ENCODE data around the gene RAP1GAP2. TPM values are rescaled to one million over a fixed set of nuclear protein-coding genes. Genes with fewer than 3 reads are reported as not detected.

Gene RAP1GAP2
- total and polyA plus RNA-seq, 2 of the 8 experiments (the other 6 are each of a cell fraction or from before 2014, with no cell fraction given) = 24.0 to 63.8 TPM

GRCh38 chr17:2783310-2784030 is 12.8 kb upstream of the RAP1GAP2 start:
- ChIA-PET CTCF (ENCODE audit: partially characterized antibody) (interaction anchor here (0.6 to 2.3 kb wide), 11 partner anchors 8 to 954 kb away, joined by 3 to 6 read pairs (median 4); no protein-coding TSS in a partner anchor), POLR2A (ENCODE audit: partially characterized antibody) (interaction anchor here (1.4 kb wide), 1 partner anchor 62 kb away, joined by 3 read pairs; no protein-coding TSS in a partner anchor)
- H4K91ac ChIP-seq (replicated peaks; ENCODE audit: insufficient read length, low read length) = no peak overlapping the region
- 0 out of 2 replicates have a peak, but pooled peaks cover under 1% of the 10 kb centered on the region for H3K23me2 ChIP-seq (ENCODE audit: low read depth, low read length)
- no peaks in the 10 kb centered on the region; a peak in 1 of 7 replicates for H3K4me1 ChIP-seq (replicated peaks in 1 of 4; ENCODE audit: control insufficient read depth in 3 of 4, insufficient read depth in 4 of 4, low read length in 3 of 4)
- no peak overlapping the region for H3K23ac ChIP-seq (ENCODE audit: insufficient read length)
- H3K79me1 ChIP-seq (ENCODE audit: low read depth, low read length) = no peaks in the 10 kb centered on the region; the same call in 1 of the 2 replicates
- 89% methylated on average over 4 of the region's 4 CpGs; no CpG with 5 or more reads in 1 of the 2 experiments for WGBS, 2 experiments (ENCODE audit: extremely low coverage in 1 of 2, insufficient coverage in 1 of 2, insufficient read length in 1 of 2, insufficient replicate concordance in 2 of 2, low coverage in 1 of 2, low lambda C conversion rate in 2 of 2, missing lambda C conversion rate in 1 of 2)
- no peak overlapping the region for H2BK15ac ChIP-seq (ENCODE audit: low read length)
- no peaks in the 10 kb centered on the region for H3K36me3 ChIP-seq (ENCODE audit: control insufficient read depth in 2 of 4, insufficient read depth in 4 of 4, low read length in 3 of 4)
- H3K9me3 ChIP-seq (ENCODE audit: insufficient read depth in 2 of 2, low read depth in 1 of 2, low read length in 1 of 2) = no peaks in the 10 kb centered on the region
- H2BK20ac ChIP-seq (ENCODE audit: low read length) = no peak overlapping the region
- H2AFZ ChIP-seq (ENCODE audit: low read length) = no peak overlapping the region
- no peak for DNase-seq (ENCODE audit: low read depth in 1 of 2, low spot score in 2 of 2)
- H3K27me3 ChIP-seq (replicated peaks in 1 of 4; ENCODE audit: control insufficient read depth in 3 of 4, extremely low read depth in 1 of 4, insufficient read depth in 3 of 4, low read length in 3 of 4) = no peaks in the 10 kb centered on the region
- no peak overlapping the region for H3K14ac ChIP-seq (ENCODE audit: insufficient read length)
- no peak overlapping the region for H2BK5ac ChIP-seq (ENCODE audit: low read depth, low read length)
- H4K5ac ChIP-seq (ENCODE audit: insufficient read length, low read depth, low read length) = no peak overlapping the region
- peaks cover 0 to 4% of the 10 kb centered on the region in 2 experiments for H4K20me1 ChIP-seq (replicated peaks in 1 of 2; ENCODE audit: control insufficient read depth in 1 of 2, insufficient read depth in 2 of 2, low read length in 2 of 2)
- H3K79me2 ChIP-seq (ENCODE audit: control insufficient read depth in 1 of 2, insufficient read depth in 2 of 2, low read length in 2 of 2) = no peaks in the 10 kb centered on the region
- H2BK120ac ChIP-seq (replicated peaks; ENCODE audit: low read depth, low read length) = no peak overlapping the region
- H3K18ac ChIP-seq (ENCODE audit: extremely low read depth, low read length) = no peak overlapping the region
- H3K4ac ChIP-seq (replicated peaks; ENCODE audit: insufficient read length, low read depth, low read length) = no peak overlapping the region
- H3K27ac ChIP-seq (ENCODE audit: low read depth, low read length) = no peak overlapping the region
- H3K4me3 ChIP-seq (ENCODE audit: extremely low read depth in 1 of 4, insufficient read depth in 2 of 4, low read depth in 3 of 4, low read length in 4 of 4) = no peak overlapping the region
- H2BK12ac ChIP-seq (ENCODE audit: low read depth, low read length) = no peak overlapping the region
- no peak overlapping the region for H4K8ac ChIP-seq (ENCODE audit: extremely low read depth, insufficient read depth, low read length)
- no peak overlapping the region for H2AK5ac ChIP-seq (ENCODE audit: low read depth, low read length)
- H3K4me2 ChIP-seq (ENCODE audit: insufficient read depth in 1 of 2, low read depth in 2 of 2, low read length in 2 of 2) = no peak overlapping the region
- FAIRE-seq = no peak
- no peak overlapping the region for H3K56ac ChIP-seq (replicated peaks; ENCODE audit: insufficient read length, low read depth, low read length)
- H3K9ac ChIP-seq (replicated peaks in 1 of 4; ENCODE audit: extremely low read depth in 1 of 4, low read depth in 3 of 4, low read length in 3 of 4) = no peak overlapping the region
- no peak for TF ChIP-seq GTF2F1 (IDR thresholded peaks at IDR 0.05; ENCODE audit: borderline replicate concordance, low read depth, low read length)
- TF ChIP-seq SIN3A (conservative IDR thresholded peaks at IDR 0.05 in 1 of 2, IDR thresholded peaks at IDR 0.05 in 1 of 2; ENCODE audit: low read depth in 1 of 2, low read length in 2 of 2) = no peak
- no peak for TF ChIP-seq CEBPB (IDR thresholded peaks at IDR 0.05; ENCODE audit: low read depth, low read length)
- TF ChIP-seq TCF12 (IDR thresholded peaks at IDR 0.05; ENCODE audit: low read depth, low read length) = no peak
- no peak for TF ChIP-seq EP300 (IDR thresholded peaks at IDR 0.05; ENCODE audit: borderline replicate concordance in 1 of 2, low read depth in 2 of 2, low read length in 2 of 2)
- TF ChIP-seq POU5F1 (IDR thresholded peaks at IDR 0.05; ENCODE audit: low read depth, low read length) = no peak
- TF ChIP-seq ATF3 (IDR thresholded peaks at IDR 0.05; ENCODE audit: insufficient read depth, low read depth, low read length) = no peak
- TF ChIP-seq CBX5 (IDR thresholded peaks at IDR 0.05; ENCODE audit: low read depth, low read length) = no peak
- no peak for TF ChIP-seq SIX5 (IDR thresholded peaks at IDR 0.05; ENCODE audit: low read depth, low read length)
